Neural cell (in vitro differentiated cells): ENCODE data around the gene IGSF3. TPM values are rescaled to one million over a fixed set of nuclear protein-coding genes. Genes with fewer than 3 reads are reported as not detected.
A peak's percentile ranks its signal among the peaks of the same experiment; 100 is the strongest.

Experiments
- H2AFZ ChIP-seq: fragments of 200-600, 300-800 bp; sonication (generic), shearing (Covaris generic); 2 replicates; pipeline ENCODE4 v1.6.0; 2014; ENCODE audit warnings: low read depth, mild to moderate bottlenecking, antibody characterized with exemption, low read length, moderate library complexity
- H3F3A ChIP-seq: fragments of 200-600 bp; shearing (Covaris generic); 2 replicates; pipeline ENCODE4 v1.6.1; 2016; ENCODE audit warnings: mild to moderate bottlenecking, moderate library complexity, mixed read lengths, antibody characterized with exemption, low read length; ENCODE audit not compliant: insufficient read depth, poor library complexity, severe bottlenecking
- H3K27ac ChIP-seq: fragments of 200-600, 300-800 bp; sonication (generic), shearing (Covaris generic); 2 replicates; pipeline ENCODE4 v1.5.1; 2014; ENCODE audit warnings: mild to moderate bottlenecking, low read length, moderate library complexity
- H3K27me3 ChIP-seq: fragments of 300-800, 200-600 bp; sonication (generic), shearing (Covaris generic); 2 replicates; pipeline ENCODE4 v1.6.0; 2014; ENCODE audit warnings: mild to moderate bottlenecking, low read depth, low read length, moderate library complexity; ENCODE audit not compliant: insufficient read depth
- H3K36me3 ChIP-seq: fragments of 300-800, 200-600 bp; sonication (generic), shearing (Covaris generic); 2 replicates; pipeline ENCODE4 v1.5.1; 2014; ENCODE audit warnings: mild to moderate bottlenecking, antibody characterized with exemption, low read length, moderate library complexity; ENCODE audit not compliant: insufficient read depth
- H3K4me2 ChIP-seq: fragments of 300-800, 200-600 bp; sonication (generic), shearing (Covaris generic); 2 replicates; pipeline ENCODE4 v1.6.0; 2014; ENCODE audit warnings: mild to moderate bottlenecking, low read length
- H3K4me3 ChIP-seq: fragments of 300-800, 200-600 bp; sonication (generic), shearing (Covaris generic); 2 replicates; pipeline ENCODE4 v1.5.1; 2014; ENCODE audit warnings: mild to moderate bottlenecking, low read length, moderate library complexity
- H3K79me2 ChIP-seq: fragments of 200-600 bp; shearing (Covaris generic); replicated peaks from 2 replicates; pipeline ENCODE4 v1.6.0; 2014; ENCODE audit warnings: mild to moderate bottlenecking, low read length, moderate library complexity; ENCODE audit not compliant: insufficient read depth
- H3K9ac ChIP-seq: fragments of 300-800, 200-600 bp; sonication (generic), shearing (Covaris generic); 2 replicates; pipeline ENCODE4 v1.6.1; 2016; ENCODE audit warnings: mild to moderate bottlenecking, low read length, mixed read lengths
- H3K9me2 ChIP-seq: fragments of 200-600 bp; shearing (Covaris generic); 2 replicates; pipeline ENCODE4 v1.6.1; 2016; ENCODE audit warnings: mild to moderate bottlenecking, low read length, mixed read lengths; ENCODE audit not compliant: insufficient read depth
- H3K9me3 ChIP-seq: fragments of 200-600, 300-800 bp; sonication (generic), shearing (Covaris generic); 2 replicates; pipeline ENCODE4 v1.6.1; 2016; ENCODE audit warnings: mild to moderate bottlenecking, mixed run types, low read length, moderate library complexity, mixed read lengths
- H4K20me1 ChIP-seq: fragments of 200-600 bp; shearing (Covaris generic); 2 replicates; pipeline ENCODE4 v1.6.1; 2016; ENCODE audit warnings: mild to moderate bottlenecking, mixed run types; ENCODE audit not compliant: insufficient read depth
- CTCF ChIP-seq: fragments of 450-650 bp; IDR thresholded peaks from 2 replicates; pipeline ENCODE4 v1.5.1; 2014; ENCODE audit warnings: antibody characterized with exemption, mild to moderate bottlenecking, moderate library complexity; ENCODE audit not compliant: poor library complexity, severe bottlenecking
- EP300 ChIP-seq: fragments of 450-650 bp; conservative IDR thresholded peaks from 2 replicates; pipeline ENCODE4 v1.6.1; 2014; ENCODE audit warnings: antibody characterized with exemption, mild to moderate bottlenecking, moderate library complexity; ENCODE audit not compliant: poor library complexity, severe bottlenecking
- EZH2 ChIP-seq: fragments of 200-600, 300-800 bp; shearing (Covaris generic), sonication (generic); IDR thresholded peaks from 2 replicates; pipeline ENCODE4 v1.6.1; 2014; ENCODE audit warnings: antibody characterized with exemption, low read length, borderline replicate concordance, mild to moderate bottlenecking; ENCODE audit not compliant: insufficient read depth, poor library complexity, severe bottlenecking
- MXI1 ChIP-seq: fragments of 450-650 bp; conservative IDR thresholded peaks from 2 replicates; pipeline ENCODE4 v1.6.1; 2014; ENCODE audit warnings: antibody characterized with exemption, mild to moderate bottlenecking; ENCODE audit not compliant: poor library complexity, severe bottlenecking
- POLR2AphosphoS5 ChIP-seq: IDR thresholded peaks from 2 replicates; pipeline ENCODE4 v1.6.1; 2012
- RAD21 ChIP-seq: fragments of 450-650 bp; conservative IDR thresholded peaks from 2 replicates; pipeline ENCODE4 v1.6.1; 2014; ENCODE audit warnings: antibody characterized with exemption, mild to moderate bottlenecking, moderate library complexity
- REST ChIP-seq: IDR thresholded peaks from 2 replicates; pipeline ENCODE4 v1.6.1; 2012; ENCODE audit warnings: borderline replicate concordance
- SMC3 ChIP-seq: fragments of 450-650 bp; conservative IDR thresholded peaks from 2 replicates; pipeline ENCODE4 v1.6.1; 2014; ENCODE audit warnings: antibody characterized with exemption, mild to moderate bottlenecking, moderate library complexity; ENCODE audit not compliant: poor library complexity
- TAF1 ChIP-seq: IDR thresholded peaks from 2 replicates; pipeline ENCODE4 v1.6.1; 2012; ENCODE audit warnings: low read depth
- polyA minus RNA-seq: library from RNA; depleted of rRNA, polyadenylated mRNA; stranded (reverse); fragments of >200 nt; gene quantifications from 2 replicates; pipeline ENCODE4 v1.2.3, GENCODE V29; 2014
- polyA plus RNA-seq: library from polyadenylated mRNA; depleted of rRNA; stranded (reverse); fragments of >200 nt; gene quantifications from 2 replicates; pipeline ENCODE4 v1.2.3, GENCODE V29; 2014

Gene IGSF3
- polyA plus RNA-seq: 81.1 and 81.4 TPM in 2 replicates
- polyA minus RNA-seq: 176 and 205 TPM in 2 replicates

GRCh38 chr1:116667575-116668105, at the start of gene IGSF3:
Gene IGSF3 (minus strand): TSS chr1:116667733. CDS start chr1:116666326, 1,407 bp downstream.
- Histone ChIP-seq H4K20me1 (no peaks in the 10 kb centered on the region), H3K9me2 (no peaks in the 10 kb centered on the region), H3K4me2 (peak within 1 kb of the TSS; percentile 97), H3K36me3 (no peaks in the 10 kb centered on the region), H3F3A (no peaks in the 10 kb centered on the region), H3K4me3 (peak within 1 kb of the TSS; percentile 92), H3K9me3 (no peaks in the 10 kb centered on the region), H3K27ac (peak within 1 kb of the TSS; percentile 40), H3K9ac (peak within 1 kb of the TSS; percentile 79), H2AFZ (peak within 1 kb of the TSS; percentile 47), H3K79me2 (peaks cover 43% of the 10 kb centered on the region), H3K27me3 (no peaks in the 10 kb centered on the region)
- no peak for TF ChIP-seq RAD21
- TF ChIP-seq POLR2AphosphoS5: peak; percentile 62
- TF ChIP-seq EZH2: no peak
- peak; percentile 9 for TF ChIP-seq MXI1

GRCh38 chr1:116717318-116717717, 49.8 kb upstream of the IGSF3 start:
- TF ChIP-seq CTCF: no peak
- Histone ChIP-seq H2AFZ (no peak overlapping the region), H3F3A (no peaks in the 10 kb centered on the region), H4K20me1 (no peaks in the 10 kb centered on the region), H3K4me2 (no peak overlapping the region), H3K36me3 (no peaks in the 10 kb centered on the region), H3K4me3 (no peak overlapping the region), H3K9me2 (no peaks in the 10 kb centered on the region), H3K27ac (no peak overlapping the region), H3K27me3 (no peaks in the 10 kb centered on the region), H3K9me3 (no peaks in the 10 kb centered on the region), H3K79me2 (no peaks in the 10 kb centered on the region), H3K9ac (no peak overlapping the region)

GRCh38 chr1:116716391-116716790, 48.9 kb upstream of the IGSF3 start:
- no peaks in the 10 kb centered on the region for H3K79me2 ChIP-seq

More at GRCh38 chr1:116716391-116716790, 48.9 kb upstream of the IGSF3 start:
- H3K36me3 ChIP-seq: no peaks in the 10 kb centered on the region
- no peak overlapping the region for H3K9ac ChIP-seq
- no peaks in the 10 kb centered on the region for H3K9me2 ChIP-seq
- H2AFZ ChIP-seq: no peak overlapping the region
- TF ChIP-seq TAF1 (no peak), EZH2 (no peak), REST (no peak), SMC3 (no peak), CTCF (no peak), RAD21 (no peak), POLR2AphosphoS5 (no peak), EP300 (no peak), MXI1 (no peak)
- H3K4me2 ChIP-seq: no peak overlapping the region
- H3K9me3 ChIP-seq: no peaks in the 10 kb centered on the region
- no peaks in the 10 kb centered on the region for H3K27me3 ChIP-seq
- H4K20me1 ChIP-seq: no peaks in the 10 kb centered on the region
- H3F3A ChIP-seq: no peaks in the 10 kb centered on the region
- H3K4me3 ChIP-seq: no peak overlapping the region
- no peak overlapping the region for H3K27ac ChIP-seq
